ENCODE measurements around the gene IQSEC1.
"Not testable (repeated sequence)": the region's sequence is repeated elsewhere in the genome, so short reads cannot be mapped to it uniquely, and the experiment has no call there.

The IQSEC1 gene

GRCh38 chr3:12882336-12883310 is 190.6 kb downstream of the IQSEC1 start:
- Histone ChIP-seq H3K36me3 (ENCODE audit: control insufficient read depth, insufficient read depth, low read length) (no peaks in the 10 kb centered on the region), H3K27me3 (ENCODE audit: control insufficient read depth, insufficient read depth, low read length) (no peaks in the 10 kb centered on the region), H3K9me3 (ENCODE audit: control insufficient read depth, low read length) (no peaks in the 10 kb centered on the region), H3K4me1 (peaks cover 2% of the 10 kb centered on the region), H3K79me2 (no peaks in the 10 kb centered on the region), H3K4me3 (ENCODE audit: low read depth, low read length) (no peak overlapping the region), H3K4me2 (ENCODE audit: low read length) (no peak overlapping the region), H3K27ac (no peak overlapping the region), H2AFZ (no peak overlapping the region), H3K9ac (no peak overlapping the region)
- no peak for TF ChIP-seq CTCF (IDR thresholded peaks at IDR 0.05)

- not testable (repeated sequence) for H3K36me3 ChIP-seq (ENCODE audit: control insufficient read depth, insufficient read depth, low read length); H3K4me2 ChIP-seq (ENCODE audit: low read length); H3K4me3 ChIP-seq (ENCODE audit: low read depth, low read length); H3K27me3 ChIP-seq (ENCODE audit: control insufficient read depth, insufficient read depth, low read length); H3K4me1 ChIP-seq; H3K79me2 ChIP-seq; H3K9me3 ChIP-seq (ENCODE audit: control insufficient read depth, low read length); H2AFZ ChIP-seq; H3K9ac ChIP-seq; H3K27ac ChIP-seq
Measured at GRCh38 chr3:12881858-12882257, 191.4 kb downstream of the IQSEC1 start.

DNA sequence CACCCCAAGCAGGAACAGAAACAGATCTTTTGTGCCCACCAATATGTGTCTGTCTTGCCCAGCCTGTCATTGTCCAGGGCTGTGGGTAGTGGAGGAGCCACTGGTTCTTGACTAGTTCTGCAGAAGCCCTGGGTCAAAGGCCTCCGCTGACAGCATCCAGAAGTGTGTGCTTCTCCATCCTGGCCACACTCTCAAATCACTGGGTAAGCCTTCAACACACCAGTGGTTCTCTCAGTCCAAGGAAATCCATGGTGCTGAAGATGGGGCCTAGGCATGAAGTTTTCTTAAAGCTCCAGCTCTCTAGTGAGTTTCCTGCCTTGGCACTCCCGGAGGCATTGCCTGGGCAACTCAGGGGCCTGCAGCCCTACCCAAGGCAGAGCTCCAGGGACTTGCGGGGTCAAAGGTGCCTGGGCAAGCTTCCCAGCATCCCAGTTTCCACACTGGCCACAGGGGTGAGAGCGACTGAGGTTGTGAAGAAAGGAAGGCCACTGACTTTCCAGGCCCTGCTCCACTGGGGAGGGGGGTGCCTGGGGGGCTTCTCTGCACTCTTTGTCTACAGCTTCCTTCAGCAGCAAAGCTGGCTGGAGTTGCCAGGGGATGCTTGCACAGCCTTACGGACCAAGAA is 193.9 kb downstream of the IQSEC1 start:
- H3K4me1 ChIP-seq = peaks cover 2% of the 10 kb centered on the region
- no peak overlapping the region for H3K9ac ChIP-seq
- H3K79me2 ChIP-seq = no peaks in the 10 kb centered on the region
- no peaks in the 10 kb centered on the region for H3K27me3 ChIP-seq (ENCODE audit: control insufficient read depth, insufficient read depth, low read length)
- no peaks in the 10 kb centered on the region for H3K36me3 ChIP-seq (ENCODE audit: control insufficient read depth, insufficient read depth, low read length)
- no peak overlapping the region for H2AFZ ChIP-seq
- no peaks in the 10 kb centered on the region for H3K9me3 ChIP-seq (ENCODE audit: control insufficient read depth, low read length)
- no peak overlapping the region for H3K27ac ChIP-seq
- no peak overlapping the region for H3K4me3 ChIP-seq (ENCODE audit: low read depth, low read length)
- no peak for TF ChIP-seq CTCF (IDR thresholded peaks at IDR 0.05)
- H3K4me2 ChIP-seq (ENCODE audit: low read length) = no peak overlapping the region

GRCh38 chr3:12878758-12879157 is 194.5 kb downstream of the IQSEC1 start:
- H3K9ac ChIP-seq; H3K4me2 ChIP-seq (ENCODE audit: low read length); H3K79me2 ChIP-seq; H3K27me3 ChIP-seq (ENCODE audit: control insufficient read depth, insufficient read depth, low read length); H3K4me3 ChIP-seq (ENCODE audit: low read depth, low read length); H3K9me3 ChIP-seq (ENCODE audit: control insufficient read depth, low read length); H3K27ac ChIP-seq; H3K36me3 ChIP-seq (ENCODE audit: control insufficient read depth, insufficient read depth, low read length); H3K4me1 ChIP-seq; H2AFZ ChIP-seq: not testable (repeated sequence)

DNA sequence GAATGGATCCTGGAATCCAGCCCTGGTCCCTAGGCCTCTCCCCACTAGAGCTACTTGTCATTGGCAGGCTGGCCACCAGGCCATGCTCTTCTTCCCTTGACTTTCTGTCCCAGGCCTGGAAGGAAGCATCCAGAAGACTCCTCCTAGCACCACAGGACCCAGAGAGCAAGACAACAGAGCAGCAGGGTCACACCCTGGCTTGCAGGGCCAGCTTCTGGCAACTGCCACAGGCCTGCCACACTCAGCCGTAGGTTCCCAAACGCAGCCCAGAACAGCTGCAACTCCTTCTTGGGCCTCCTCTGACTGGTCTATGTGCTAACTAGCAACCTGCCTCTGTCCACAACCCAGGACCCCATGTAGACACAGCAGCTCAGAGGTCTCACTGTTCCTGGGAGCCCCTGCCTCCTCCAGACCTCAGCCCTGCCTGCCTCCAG is 195.1 kb downstream of the IQSEC1 start:
- Histone ChIP-seq H3K4me1 (no peaks in the 10 kb centered on the region), H3K4me3 (ENCODE audit: low read depth, low read length) (no peak overlapping the region), H3K27ac (no peak overlapping the region), H2AFZ (no peak overlapping the region), H3K79me2 (no peaks in the 10 kb centered on the region), H3K9me3 (ENCODE audit: control insufficient read depth, low read length) (no peaks in the 10 kb centered on the region), H3K4me2 (ENCODE audit: low read length) (no peak overlapping the region), H3K27me3 (ENCODE audit: control insufficient read depth, insufficient read depth, low read length) (no peaks in the 10 kb centered on the region), H3K9ac (no peak overlapping the region), H3K36me3 (ENCODE audit: control insufficient read depth, insufficient read depth, low read length) (no peaks in the 10 kb centered on the region)
- no peak for TF ChIP-seq CTCF (IDR thresholded peaks at IDR 0.05)

Measured in parathyroid adenoma (tissue), 2 donors.